K562 (cell line): ENCODE results near the gene SYCP2. TPM values are rescaled to one million over a fixed set of nuclear protein-coding genes. Genes with fewer than 3 reads are reported as not detected.

ENCODE experiments used
- ATAC-seq: fragments of 200-7000 bp; cut with Tn5 transposase; 3 replicates; pipeline ENCODE4 v1.9.1; 2020; ENCODE audit warnings: moderate library complexity
- BruUV-seq: library from RNA; stranded (reverse); fragments of 400-500 nt; replicated peaks from 2 replicates; lab custom pipeline; 2021; lab: Mats Ljungman, UMichigan
- CTCF ChIA-PET: fragments of 300-600 bp; formaldehyde crosslinking; extraction: SDS; loops from one replicate; lab custom pipeline; 2021; ENCODE audit warnings: low intra/inter-chr PET ratio; lab: Yijun Ruan, JAX
- POLR2A ChIA-PET: fragments of 300-600, 350-650 bp; sonication (Branson Sonifier 250); formaldehyde crosslinking; extraction: SDS; loops from one replicate; lab custom pipeline; 2021; ENCODE audit warnings: antibody characterized with exemption, inconsistent platforms; lab: Yijun Ruan, JAX
- DNase-seq, 4 experiments: peaks; one replicate each; pipeline versions ENCODE4 v3.0.0 to v3.0.0-alpha.2; 2011 to 2018; ENCODE audit warnings: low spot score in 3 of 4, mixed read lengths in 3 of 4; ENCODE audit errors: extremely low read depth in 1 of 4
- FAIRE-seq: peaks from 2 replicates; lab custom pipeline; 2011; peaks lifted over from hg19 to GRCh38; lab: Jason Lieb, UNC
- H2AFZ ChIP-seq: 2 replicates; pipeline ENCODE4 v1.6.0; 2011; ENCODE audit warnings: low read depth, low read length, control low read depth, inconsistent platforms
- H3K27ac ChIP-seq: fragments of 200-600 bp; 3 replicates; pipeline ENCODE4 v1.8.0; 2011; ENCODE audit warnings: low read depth, mild to moderate bottlenecking, control low read depth, inconsistent platforms, low read length, moderate library complexity, mixed read lengths; ENCODE audit errors: extremely low read depth
- H3K27me3 ChIP-seq, 2 experiments: fragments of 300-600 bp in 1 of 2; 2 replicates in 1 of 2; 3 replicates in 1 of 2; pipeline versions ENCODE4 v1.6.0 to v1.8.0; 2011; ENCODE audit warnings: inconsistent platforms in 2 of 2, low read length in 2 of 2, mild to moderate bottlenecking in 1 of 2, mixed read lengths in 1 of 2, moderate library complexity in 1 of 2; ENCODE audit not compliant: control insufficient read depth in 2 of 2, insufficient read depth in 2 of 2
- H3K36me3 ChIP-seq: fragments of 300-600 bp; 3 replicates; pipeline ENCODE4 v1.8.0; 2011; ENCODE audit warnings: mild to moderate bottlenecking, low read length, inconsistent platforms; ENCODE audit not compliant: control insufficient read depth, insufficient read depth
- H3K4me1 ChIP-seq, 2 experiments: fragments of 200-600 bp in 1 of 2; replicated peaks in 1 of 2; 2 replicates in 1 of 2; 3 replicates in 1 of 2; pipeline versions ENCODE4 v1.5.1 to v1.8.0; 2011; ENCODE audit warnings: inconsistent platforms in 2 of 2, low read length in 2 of 2, mild to moderate bottlenecking in 1 of 2, mixed read lengths in 1 of 2, moderate library complexity in 1 of 2; ENCODE audit not compliant: control insufficient read depth in 2 of 2, insufficient read depth in 2 of 2
- H3K4me2 ChIP-seq: 2 replicates; pipeline ENCODE4 v1.6.1; 2011; ENCODE audit warnings: low read length, control low read depth, inconsistent platforms, mixed read lengths; ENCODE audit not compliant: insufficient read depth
- H3K4me3 ChIP-seq: fragments of 200-600 bp; sonication (generic), shearing (Covaris generic); 2 replicates; pipeline ENCODE4 v1.5.1; 2016; ENCODE audit warnings: control low read depth, inconsistent platforms
- H3K79me2 ChIP-seq: fragments of 200-600 bp; 3 replicates; pipeline ENCODE4 v1.8.0; 2011; ENCODE audit warnings: low read length, inconsistent platforms; ENCODE audit not compliant: control insufficient read depth, insufficient read depth
- H3K9ac ChIP-seq, 2 experiments: 2 replicates each; pipeline versions ENCODE4 v1.6.0 to v1.6.1; 2011; ENCODE audit warnings: low read depth in 2 of 2, low read length in 2 of 2, control low read depth in 1 of 2, inconsistent platforms in 1 of 2, mild to moderate bottlenecking in 1 of 2, mixed read lengths in 1 of 2; ENCODE audit not compliant: insufficient read depth in 1 of 2
- H3K9me1 ChIP-seq: one replicate; pipeline ENCODE4 v1.6.0; 2011; ENCODE audit warnings: inconsistent platforms, mild to moderate bottlenecking, low read length, moderate library complexity; ENCODE audit not compliant: control insufficient read depth, insufficient read depth
- H3K9me3 ChIP-seq: replicated peaks from 2 replicates; pipeline ENCODE4 v1.5.1; 2011; ENCODE audit warnings: low read depth, low read length, inconsistent platforms; ENCODE audit not compliant: control insufficient read depth, insufficient read depth
- H4K20me1 ChIP-seq: replicated peaks from 2 replicates; pipeline ENCODE4 v1.6.1; 2011; ENCODE audit warnings: low read length, inconsistent platforms, mixed read lengths; ENCODE audit not compliant: control insufficient read depth, insufficient read depth
- ATF3 ChIP-seq, 2 experiments: fragments of 450-650 bp in 1 of 2; sonication (generic) in 1 of 2; formaldehyde crosslinking in 1 of 2; IDR thresholded peaks in 1 of 2; conservative IDR thresholded peaks in 1 of 2; 2 replicates each; pipeline versions ENCODE4 v1.6.1 to v1.8.1; 2016 to 2023; ENCODE audit warnings: mild to moderate bottlenecking in 2 of 2, moderate library complexity in 2 of 2, inconsistent platforms in 1 of 2, missing genetic modification reagents in 1 of 2
- CEBPB ChIP-seq: fragments of 450-650 bp; IDR thresholded peaks from 2 replicates; pipeline ENCODE4 v1.6.1; 2016; ENCODE audit warnings: missing genetic modification characterization, missing compliant biosample characterization
- CEBPG ChIP-seq, 3 experiments: fragments of 200-800 bp in 1 of 3; sonication (Bioruptor generic) in 1 of 3; sonication (generic) in 1 of 3; formaldehyde crosslinking in 1 of 3; IDR thresholded peaks in 2 of 3; conservative IDR thresholded peaks in 1 of 3; 2 replicates each; pipeline versions ENCODE4 v1.6.1 to v1.8.0; 2016 to 2022; ENCODE audit warnings: missing compliant biosample characterization in 2 of 3, missing genetic modification characterization in 2 of 3, mild to moderate bottlenecking in 1 of 3, missing genetic modification reagents in 1 of 3
- CTCF ChIP-seq, 3 experiments: IDR thresholded peaks in 2 of 3; conservative IDR thresholded peaks in 1 of 3; 2 replicates each; pipeline ENCODE4 v1.5.1; 2011 to 2012; ENCODE audit warnings: low read length in 3 of 3, mild to moderate bottlenecking in 3 of 3, control low read depth in 2 of 3, improper control_type of control experiment in 1 of 3, inconsistent platforms in 1 of 3, low read depth in 1 of 3, mixed read lengths in 1 of 3, moderate library complexity in 1 of 3; ENCODE audit not compliant: insufficient read depth in 2 of 3
- E2F4 ChIP-seq: sonication (generic); formaldehyde crosslinking; IDR thresholded peaks from 2 replicates; pipeline ENCODE4 v1.8.0; 2022; ENCODE audit warnings: mild to moderate bottlenecking, low read depth, missing genetic modification reagents
- GATA2 ChIP-seq: sonication (generic); formaldehyde crosslinking; IDR thresholded peaks from 2 replicates; pipeline ENCODE4 v1.4.0; 2020; ENCODE audit warnings: mild to moderate bottlenecking, missing genetic modification reagents
- IRF9 ChIP-seq: fragments of 450-650 bp; IDR thresholded peaks from 2 replicates; pipeline ENCODE4 v1.6.1; 2016; ENCODE audit warnings: missing biosample characterization, missing genetic modification characterization
- MEIS2 ChIP-seq: fragments of 450-650 bp; IDR thresholded peaks from 2 replicates; pipeline ENCODE4 v1.6.1; 2014; ENCODE audit warnings: mild to moderate bottlenecking; ENCODE audit not compliant: partially characterized antibody
- PKNOX1 ChIP-seq: fragments of 450-650 bp; IDR thresholded peaks from 2 replicates; pipeline ENCODE4 v1.6.1; 2016
- PTTG1 ChIP-seq: fragments of 450-650 bp; IDR thresholded peaks from 2 replicates; pipeline ENCODE4 v1.6.1; 2016; ENCODE audit warnings: low read depth, mild to moderate bottlenecking, missing genetic modification characterization, missing compliant biosample characterization
- RAD21 ChIP-seq, 2 experiments: fragments of 250-450 bp in 1 of 2; fragments of 450-650 bp in 1 of 2; sonication (Bioruptor Pico) in 1 of 2; formaldehyde crosslinking in 1 of 2; IDR thresholded peaks in 1 of 2; conservative IDR thresholded peaks in 1 of 2; 2 replicates each; pipeline versions ENCODE4 v1.4.0 to v1.8.0; 2020 to 2022; ENCODE audit warnings: mild to moderate bottlenecking in 2 of 2, moderate library complexity in 1 of 2
- WHSC1 ChIP-seq: IDR thresholded peaks from one replicate; pipeline ENCODE4 v1.6.1; 2012; ENCODE audit warnings: low read length, control low read depth, inconsistent platforms
- WGBS: fragments of 100-300 bp; shearing (Covaris generic); methylation state at CpG from one replicate; pipeline ENCODE4 v1.1.6; 2016; ENCODE audit warnings: low coverage, mixed read lengths; ENCODE audit not compliant: insufficient coverage; ENCODE audit errors: missing lambda C conversion rate; 5-methylcytosine and 5-hydroxymethylcytosine counted together
- in situ Hi-C: fragments of 300-500 bp; cut with MboI; formaldehyde crosslinking; loops from 4 replicates; pipeline ENCODE4 v1.15.0; 2018; ENCODE audit warnings: inconsistent platforms, mixed read lengths
- intact Hi-C: fragments of 100-400 bp; cut with micrococcal nuclease; formaldehyde crosslinking; loops from 2 replicates; pipeline ENCODE4 v1.14.2; 2022
- polyA plus RNA-seq, 8 experiments: library from polyadenylated mRNA; depleted of rRNA in 4 of 8; stranded (reverse) in 5 of 8; unstranded in 3 of 8; fragments of >200 nt; fragmentation: Nextera tagmentation in 2 of 8; fragmentation: Illumina TruSeq in 1 of 8; extraction: Ambion mirVana in 2 of 8; extraction: Trizol in 1 of 8; gene quantifications; 2 replicates each; pipeline versions ENCODE4 v1.2.1 to v1.2.3, GENCODE V29; 2011 to 2014; ENCODE audit warnings: inconsistent platforms in 1 of 8, missing spikeins in 1 of 8
- total RNA-seq, 7 experiments: library from RNA; depleted of rRNA in 6 of 7; stranded (reverse); fragments of >200 nt in 6 of 7; fragmentation: Illumina TruSeq in 2 of 7; extraction: Trizol in 2 of 7; gene quantifications; 2 replicates each; pipeline versions ENCODE4 v1.2.1 to v1.2.3, GENCODE V29; 2011 to 2021; ENCODE audit warnings: low replicate concordance in 1 of 7

SYCP2 gene
- total and polyA plus RNA-seq, 9 of the 15 experiments (the other 6 are each of a cell fraction or from before 2014, with no cell fraction given) = 0.24 to 1.6 (median 0.67) TPM

- BruUV-seq = no TSS peak
- peak; percentile 68 for TF ChIP-seq CEBPB (tag)
- TF ChIP-seq ATF3 (IDR thresholded peaks at IDR 0.05) = peak; percentile 63
- TF ChIP-seq ATF3 (CRISPR knock-in tag; conservative IDR thresholded peaks at IDR 0.05) = no peak
- no peak for TF ChIP-seq IRF9
- peak; percentile 50 to 68 (median 65); a peak in 5 of 6 replicates for TF ChIP-seq CTCF (IDR thresholded peaks at IDR 0.05 in 2 of 3, conservative IDR thresholded peaks at IDR 0.05 in 1 of 3; ENCODE audit: insufficient read depth in 2 of 3, low read depth in 1 of 3, low read length in 3 of 3)
- TF ChIP-seq PTTG1 = no peak
- peak; percentile 30 for TF ChIP-seq MEIS2
- TF ChIP-seq WHSC1 = no peak
- TF ChIP-seq PKNOX1 = peak; percentile 31; the same call in 1 of the 2 replicates
- TF ChIP-seq CEBPG (CRISPR knock-in tag; IDR thresholded peaks at IDR 0.05) = no peak
- TF ChIP-seq CEBPG (tag; conservative IDR thresholded peaks at IDR 0.05 in 1 of 2, IDR thresholded peaks at IDR 0.05 in 1 of 2) = peak in 1 of 2 experiments; percentile 54; a peak in 2 of 4 replicates
- TF ChIP-seq RAD21 (CRISPR knock-in tag; conservative IDR thresholded peaks at IDR 0.05 in 1 of 2, IDR thresholded peaks at IDR 0.05 in 1 of 2) = peak; percentile 34 to 67
- peak; percentile 75 for TF ChIP-seq GATA2
- TF ChIP-seq E2F4 (CRISPR knock-in tag) = no peak
Observed at GRCh38 chr20:59955131-59955796, 21.8 kb upstream of the SYCP2 start.

More at GRCh38 chr20:59955131-59955796, 21.8 kb upstream of the SYCP2 start:
- DNase-seq (peak; percentile 14 to 52 (median 28)), ATAC-seq (peak; percentile 93), FAIRE-seq (peak; percentile 61)
- Histone ChIP-seq H3K27ac (no peak overlapping the region), H3K79me2 (no peaks in the 10 kb centered on the region), H3K27me3 (peaks cover 0 to 7% of the 10 kb centered on the region in 2 experiments; a peak in 1 of 5 replicates), H4K20me1 (peaks cover 8% of the 10 kb centered on the region; the same call in 1 of the 2 replicates), H3K4me3 (no peak overlapping the region), H3K9ac (no peak overlapping the region), H2AFZ (no peak overlapping the region), H3K36me3 (no peaks in the 10 kb centered on the region), H3K9me3 (no peaks in the 10 kb centered on the region), H3K9me1 (peaks cover 2% of the 10 kb centered on the region), H3K4me1 (no peaks in the 10 kb centered on the region), H3K4me2 (no peak overlapping the region)
- POLR2A ChIA-PET = interaction anchor here (0.7 to 1.5 kb wide), 3 partner anchors 12 to 91 kb away, joined by 3 to 6 read pairs (median 4); partner anchors contain the start of genes FAM217B and PPP1R3D
- intact Hi-C loops (loop anchor here (2.0 kb wide), 1 partner anchor 172 kb away; no protein-coding TSS in a partner anchor), in situ Hi-C loops (no loop called here)
- WGBS = 23% methylated on average over 8 of the region's 8 CpGs
- CTCF ChIA-PET = interaction anchor here (0.8 to 1.3 kb wide), 2 partner anchors 172 to 173 kb away, joined by 3 to 4 read pairs; no protein-coding TSS in a partner anchor
